ENCODE results near the gene MED14.

The MED14 gene

DNA sequence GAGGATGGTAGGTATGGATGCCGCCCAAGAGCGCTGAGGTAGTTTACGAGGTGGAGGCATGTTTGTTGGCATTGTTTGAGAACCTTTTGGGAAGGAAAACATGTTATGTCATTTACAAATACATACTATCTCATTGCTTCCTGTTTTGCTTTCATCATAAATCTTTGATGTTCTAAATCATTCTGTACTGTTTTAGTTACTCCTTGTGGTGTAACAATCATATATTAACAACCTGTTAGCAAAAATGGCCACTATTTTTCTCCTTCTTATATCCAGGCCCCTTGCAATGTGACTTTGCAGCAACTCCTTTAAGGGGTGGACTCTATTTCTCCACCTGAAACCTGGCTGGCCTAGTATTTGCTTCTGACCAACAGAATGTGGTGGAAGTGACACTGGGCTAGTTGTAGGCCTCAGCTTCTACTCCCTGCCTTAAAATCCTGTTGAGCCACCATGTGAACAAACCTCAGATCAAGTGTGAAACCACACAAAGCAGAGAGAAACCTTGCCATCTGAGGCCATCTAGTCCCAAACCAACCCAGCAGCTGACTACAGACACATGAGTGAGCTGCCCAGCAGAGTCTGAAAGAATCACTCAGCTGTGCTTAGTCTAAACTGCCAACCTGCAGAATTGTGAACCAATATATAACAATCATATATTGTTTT, 72.1 kb downstream of the MED14 start:
- DNase-seq: no peak

DNA sequence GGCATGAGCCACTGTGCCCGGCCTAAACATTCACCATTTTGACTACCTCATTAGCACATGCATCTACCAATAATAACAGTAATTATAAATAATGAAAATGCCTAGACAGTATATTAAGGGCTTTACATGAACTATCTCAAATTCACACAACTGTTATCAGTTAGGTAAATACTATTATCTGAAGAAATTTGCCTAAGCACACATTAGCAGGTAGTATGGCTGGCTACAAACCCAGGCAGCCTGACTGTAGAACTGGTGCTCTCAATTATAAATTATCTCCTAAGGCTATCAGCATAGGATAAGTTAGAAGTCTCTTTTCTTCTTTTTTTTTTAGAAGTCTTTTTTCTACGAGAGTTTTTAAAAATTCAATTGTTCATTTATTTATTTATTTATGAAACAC, 73.9 kb downstream of the MED14 start:
- DNase-seq: no peak

DNA sequence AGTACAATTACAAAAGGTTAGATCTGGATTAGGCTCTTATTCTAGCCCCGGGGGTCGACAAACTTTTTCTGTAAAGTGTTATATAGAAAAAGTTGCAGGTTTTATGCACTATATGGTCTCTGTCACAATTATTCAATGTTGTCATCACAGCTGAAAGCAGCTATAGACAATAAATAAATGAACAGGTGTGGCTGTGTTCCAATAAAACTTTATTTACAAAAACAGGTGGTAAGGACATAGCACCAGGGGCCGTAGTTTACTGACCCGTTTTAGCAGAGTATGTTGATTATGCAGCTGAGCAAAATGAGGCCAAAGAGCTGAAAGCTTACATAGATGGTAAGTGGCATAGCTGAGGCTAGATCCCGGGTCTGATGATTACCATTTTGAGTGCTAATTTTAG, 75.0 kb downstream of the MED14 start:
- DNase-seq: no peak

DNA sequence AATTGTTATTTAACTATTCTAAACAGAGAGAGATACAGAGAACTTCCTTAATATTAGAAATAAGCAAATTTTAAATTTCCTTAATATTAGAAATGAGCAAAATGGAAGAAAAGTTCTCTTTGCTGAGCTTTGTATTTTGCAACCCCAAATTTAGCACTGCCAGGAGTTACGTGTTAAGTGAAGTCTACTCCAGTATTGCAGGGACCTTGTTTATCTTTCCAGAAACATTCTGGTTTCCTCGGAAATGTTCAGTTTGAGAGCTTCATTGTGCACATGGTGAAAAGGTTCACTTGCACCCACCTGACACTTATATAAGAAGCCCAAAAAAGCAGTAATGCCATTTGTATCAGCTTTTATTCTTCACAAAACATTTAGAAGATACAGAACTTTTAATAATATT, 81.8 kb downstream of the MED14 start:
- DNase-seq: no peak

DNA sequence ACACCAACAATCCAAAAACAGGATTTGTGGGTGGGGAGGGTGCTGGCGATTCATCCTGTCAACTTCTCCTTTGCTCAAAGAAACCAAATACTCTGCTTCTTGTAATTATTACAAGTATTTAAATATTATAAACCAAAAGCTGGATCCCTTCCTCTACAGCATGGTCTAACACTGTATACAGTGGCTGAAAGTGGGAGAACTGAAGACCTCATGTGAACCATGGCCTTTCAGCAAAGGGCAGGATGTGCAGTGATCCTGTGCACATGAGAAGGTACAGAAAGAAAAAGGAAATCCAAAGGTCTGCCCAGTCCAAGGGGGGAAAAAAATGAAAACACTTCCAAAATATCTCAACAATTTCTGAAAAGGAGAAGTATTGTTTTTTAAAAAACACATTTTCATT, 82.7 kb downstream of the MED14 start:
- no peak for DNase-seq

DNA sequence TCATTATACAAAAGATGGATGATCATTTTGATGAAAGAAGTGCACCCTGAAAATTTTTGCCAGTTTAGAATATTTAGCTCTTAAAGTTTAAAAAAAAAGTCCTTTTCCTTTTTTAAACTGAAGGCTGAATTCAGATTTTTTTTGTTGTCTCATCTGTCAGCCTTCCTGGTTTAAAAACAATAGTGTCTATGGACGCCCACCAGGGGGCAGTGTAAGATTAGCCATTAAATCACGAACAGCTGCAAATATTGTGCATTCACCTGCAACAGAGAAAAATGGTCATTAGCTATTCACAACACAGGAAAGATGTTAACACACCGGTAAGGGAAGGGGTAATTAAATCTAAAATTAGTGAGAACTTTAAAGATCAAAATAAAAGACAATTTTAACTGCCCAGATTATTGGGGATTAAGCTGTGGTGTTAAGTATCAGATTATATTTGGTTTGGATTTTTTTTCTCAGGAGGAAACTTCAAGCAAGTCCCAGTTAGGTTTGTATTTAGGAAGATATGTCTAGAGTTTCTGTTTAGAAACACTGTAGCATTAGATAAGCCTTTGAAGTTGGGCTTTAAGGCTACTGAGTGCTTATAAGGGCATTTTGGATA, 83.6 kb downstream of the MED14 start:
- peak; percentile 1 for DNase-seq

DNA sequence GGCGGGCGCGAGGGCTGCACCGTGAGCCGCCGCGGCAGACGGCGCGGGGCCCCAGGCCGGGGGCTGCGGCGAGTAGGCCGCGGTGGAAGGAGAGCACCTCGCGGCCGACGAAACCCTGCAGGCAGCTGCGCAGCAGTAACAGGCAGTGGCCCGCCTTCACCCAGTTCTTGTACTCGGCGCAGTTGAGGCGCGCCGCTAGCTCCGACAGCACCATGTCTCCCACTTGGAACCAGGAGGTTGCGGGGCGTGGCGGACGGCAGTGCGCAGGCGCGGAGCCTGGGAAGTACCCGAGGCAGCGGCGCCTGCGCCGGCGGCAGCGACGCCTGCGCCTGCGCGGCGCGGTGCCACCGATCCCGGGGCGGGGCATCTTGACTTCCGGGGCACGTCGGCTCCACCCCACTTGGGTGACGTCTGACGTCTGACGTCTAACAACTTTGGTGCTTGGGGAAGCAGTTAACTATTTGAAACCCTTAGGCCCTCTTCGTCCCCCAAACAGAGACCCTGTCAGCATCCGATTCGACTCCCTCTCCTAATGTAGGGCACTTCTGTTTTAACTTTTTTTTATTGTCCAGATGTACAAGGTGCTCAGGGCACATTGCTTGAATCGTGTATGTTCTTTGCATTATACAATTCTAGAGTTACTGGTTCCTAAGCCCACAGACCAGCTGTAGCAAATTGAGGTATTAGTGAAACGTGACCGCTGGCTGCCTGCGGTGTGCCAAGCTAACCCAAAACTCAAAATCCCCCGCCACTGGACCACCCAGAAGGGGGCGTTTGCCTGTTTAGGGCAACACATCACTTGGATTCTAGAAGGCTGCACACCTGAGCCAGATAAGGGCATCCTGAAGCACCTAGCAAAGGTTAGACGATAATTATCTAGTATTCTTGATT, 87.8 kb downstream of the MED14 start, which contains the start of gene CXorf38:
CXorf38 (minus strand) TSS at position 255 of the 891 bp plus-strand sequence; CDS start at position 214, 41 bp downstream.
- DNase-seq: peak; percentile 64

DNA sequence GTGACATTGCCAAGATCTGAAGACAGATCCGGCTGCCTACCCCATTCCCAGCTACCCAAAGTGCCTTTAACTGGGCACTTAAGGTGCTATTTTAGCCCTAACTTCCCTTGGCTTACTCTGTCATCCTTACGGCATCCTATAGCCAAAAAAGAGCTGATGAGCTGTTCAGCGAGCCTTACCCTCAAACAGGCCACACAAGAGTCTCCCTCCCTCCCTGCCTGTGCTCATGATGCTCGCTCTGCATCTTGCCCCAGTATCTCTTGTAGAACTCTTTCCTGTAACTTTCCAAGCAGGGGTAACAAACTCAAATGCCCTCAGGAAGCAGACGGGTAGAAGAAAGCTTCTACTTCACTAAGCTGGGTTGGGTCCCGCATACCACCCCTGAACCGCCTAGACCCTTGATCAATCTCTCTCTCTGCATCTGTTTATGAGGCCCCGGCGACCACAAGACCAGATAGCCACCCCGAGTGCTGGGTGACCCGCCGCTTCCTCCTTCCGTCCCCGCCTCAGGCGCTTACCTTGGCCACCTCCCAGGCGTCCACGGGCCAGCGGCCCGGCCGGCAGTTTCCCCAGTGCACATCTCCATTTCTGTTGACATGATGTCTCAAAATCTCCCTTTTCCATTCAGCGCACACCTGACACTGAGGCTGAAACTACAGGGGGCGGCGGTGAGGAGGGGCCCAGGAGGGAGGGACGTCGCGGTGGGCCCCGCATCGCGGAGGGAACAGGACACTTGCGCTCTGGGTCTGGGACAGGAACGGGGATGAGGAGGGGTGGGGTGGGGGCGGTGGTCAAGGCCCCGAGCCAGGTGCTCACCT, 88.6 kb downstream of the MED14 start:
- DNase-seq: no peak

DNA sequence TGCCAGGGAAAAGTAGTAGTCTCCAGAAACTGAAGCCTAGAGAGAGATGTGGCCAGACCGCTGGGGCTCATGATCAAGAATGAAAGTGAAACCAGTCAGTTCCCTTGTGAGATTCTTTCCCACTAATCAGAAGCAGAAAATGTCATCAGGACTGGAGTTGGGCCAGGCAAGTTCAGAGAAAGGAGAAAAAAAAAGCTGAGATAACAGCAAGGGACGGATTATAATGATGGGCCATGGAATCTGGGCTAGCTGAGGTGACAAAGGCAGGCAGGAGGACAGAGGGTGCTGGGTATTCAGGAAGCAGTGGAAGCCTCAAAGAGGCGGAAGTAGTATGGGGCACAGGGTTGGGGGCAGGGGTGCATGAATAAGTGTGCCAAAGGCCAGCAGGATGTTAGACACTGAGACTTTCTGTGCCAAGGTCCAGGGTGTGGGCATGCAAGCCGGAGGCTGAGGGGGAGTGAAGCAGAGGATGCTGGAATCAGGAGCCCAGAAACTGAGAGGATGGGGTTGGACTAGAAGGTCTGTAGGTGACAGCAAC, 90.5 kb downstream of the MED14 start:
- DNase-seq: no peak

DNA sequence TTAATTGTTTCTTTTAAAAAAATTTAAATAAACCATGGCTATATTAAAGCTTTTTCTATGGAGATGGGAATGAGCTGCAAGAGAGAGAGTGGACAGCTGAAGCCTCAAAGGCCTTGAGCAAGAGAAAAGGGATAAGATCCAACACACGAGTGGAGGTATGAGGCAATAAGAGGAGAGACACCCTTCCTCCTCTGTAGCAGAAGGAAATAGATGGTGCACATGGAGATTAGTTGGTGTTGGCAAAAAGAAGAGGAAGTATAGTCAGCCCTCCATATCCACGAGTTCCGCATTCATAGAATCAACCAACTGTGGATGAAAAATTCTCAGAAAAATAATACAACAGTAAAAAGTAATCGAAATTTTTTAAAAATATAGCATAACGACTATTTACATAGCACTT, 91.2 kb downstream of the MED14 start:
- no peak for DNase-seq

DNA sequence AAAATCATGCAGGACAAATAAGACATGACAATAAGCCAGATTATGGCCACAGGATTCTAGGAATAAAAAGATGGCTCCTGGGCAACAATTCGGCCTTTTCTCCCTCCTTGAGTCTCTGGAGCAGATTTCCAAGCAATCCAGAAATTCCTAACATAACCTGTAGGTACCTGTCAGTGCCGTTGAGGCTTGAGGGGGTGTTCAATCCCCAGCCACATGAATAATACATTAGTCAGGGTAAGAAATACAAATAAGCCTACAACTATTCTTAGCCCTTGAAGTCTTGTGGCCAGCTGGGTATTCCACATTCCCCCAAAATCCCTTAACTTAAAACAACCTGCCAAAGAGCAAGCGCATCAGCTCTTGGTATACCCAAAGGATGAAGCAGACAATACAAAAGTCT, 97.7 kb downstream of the MED14 start:
- no peak for DNase-seq

DNA sequence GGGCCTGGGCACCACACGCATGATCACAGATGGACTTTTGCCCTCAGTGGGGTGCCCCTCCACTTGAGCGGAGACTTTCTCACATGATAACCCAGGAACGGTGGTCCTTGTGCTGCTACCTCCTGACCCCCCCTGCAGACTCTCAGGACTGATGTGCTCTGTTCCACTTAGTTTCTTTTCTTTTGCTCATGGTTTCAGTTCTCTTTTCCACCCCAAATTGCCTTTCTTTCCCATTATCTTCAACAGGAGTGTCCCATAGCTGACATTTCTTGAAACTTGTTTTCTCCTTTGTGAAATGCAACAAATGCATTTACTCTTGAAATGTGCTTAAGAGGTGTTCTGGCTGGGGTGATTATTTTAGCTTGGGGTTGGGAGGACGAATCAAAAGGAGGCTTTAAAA, 103.1 kb downstream of the MED14 start:
- no peak for DNase-seq

DNA sequence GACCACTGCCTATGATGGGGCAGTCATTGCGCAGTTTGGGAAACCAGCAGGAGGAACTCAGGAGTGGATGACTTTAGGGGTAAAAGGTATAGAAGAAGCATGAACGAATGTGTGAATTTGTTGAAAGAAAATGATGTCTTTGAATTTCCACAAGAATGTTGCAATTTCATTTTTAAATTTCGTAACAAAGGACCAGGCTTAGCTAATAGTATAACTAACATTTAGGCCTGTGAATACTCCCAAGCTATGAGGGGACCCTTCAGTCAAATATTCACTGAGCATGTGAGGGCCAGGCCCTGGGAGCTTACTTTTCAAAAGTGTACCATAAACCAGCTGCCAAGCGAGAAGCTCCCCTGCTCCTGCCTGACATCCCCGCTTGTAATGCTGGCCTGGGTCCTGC, 106.8 kb downstream of the MED14 start:
- DNase-seq: no peak

DNA sequence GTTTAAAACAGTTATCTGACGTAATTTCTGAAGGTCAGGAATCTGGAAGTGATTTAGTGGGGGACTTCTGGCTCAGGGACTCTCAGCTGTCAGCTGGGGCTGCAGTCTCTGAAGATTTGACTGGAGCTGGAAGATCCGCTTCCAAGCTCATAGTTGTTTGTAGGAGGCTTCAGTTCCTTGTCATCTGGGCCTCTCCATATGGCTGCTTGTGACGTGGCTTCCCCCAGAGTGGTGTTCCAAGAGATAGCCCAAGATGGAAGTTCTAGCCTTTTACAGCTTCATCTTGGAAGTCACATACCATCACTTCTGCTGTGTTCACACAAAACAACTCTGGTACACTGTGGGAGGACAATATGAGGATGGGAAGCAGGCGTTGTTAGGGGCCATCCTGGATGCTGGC, 110.0 kb downstream of the MED14 start:
- DNase-seq: no peak

DNA sequence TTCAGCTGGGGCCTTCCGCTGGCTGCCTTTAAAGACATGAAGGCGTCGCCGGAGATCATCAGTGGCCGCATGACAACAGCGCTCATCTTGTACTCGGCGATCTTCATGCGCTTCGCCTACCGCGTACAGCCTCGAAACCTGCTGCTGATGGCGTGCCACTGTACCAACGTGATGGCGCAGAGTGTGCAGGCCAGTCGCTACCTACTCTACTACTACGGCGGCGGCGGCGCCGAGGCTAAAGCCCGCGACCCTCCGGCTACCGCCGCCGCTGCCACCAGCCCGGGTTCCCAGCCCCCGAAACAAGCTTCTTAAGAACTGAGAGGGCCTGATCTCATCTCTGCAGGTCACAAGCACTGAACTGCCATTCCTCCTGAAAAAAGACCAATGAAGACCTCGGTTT, 111.7 kb downstream of the MED14 start:
- no peak for DNase-seq

DNA sequence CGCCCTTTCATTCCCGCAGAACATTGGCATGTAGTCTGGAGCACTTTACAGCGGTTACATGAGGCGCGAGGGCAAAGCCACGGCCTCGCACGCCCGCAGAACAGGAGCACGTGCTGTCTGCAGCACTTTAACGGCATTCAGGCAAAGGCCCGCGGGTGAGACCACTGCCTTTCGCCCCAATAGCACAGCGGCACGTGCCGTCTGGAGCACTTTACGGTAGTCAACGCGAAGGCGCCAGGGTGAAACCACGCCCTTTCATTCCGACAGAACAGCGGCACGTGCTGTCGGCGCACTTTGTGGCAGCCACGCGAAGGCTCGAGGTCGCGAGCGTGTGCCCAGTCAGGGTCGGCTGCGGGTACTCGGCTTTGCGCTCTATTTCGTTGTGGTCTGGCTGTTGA, 112.2 kb downstream of the MED14 start, which contains the start of gene MPC1L:
MPC1L (plus strand) TSS at position 290 of the 398 bp plus-strand sequence. CDS start 138 bp downstream, outside the sequence.
- DNase-seq: no peak

DNA sequence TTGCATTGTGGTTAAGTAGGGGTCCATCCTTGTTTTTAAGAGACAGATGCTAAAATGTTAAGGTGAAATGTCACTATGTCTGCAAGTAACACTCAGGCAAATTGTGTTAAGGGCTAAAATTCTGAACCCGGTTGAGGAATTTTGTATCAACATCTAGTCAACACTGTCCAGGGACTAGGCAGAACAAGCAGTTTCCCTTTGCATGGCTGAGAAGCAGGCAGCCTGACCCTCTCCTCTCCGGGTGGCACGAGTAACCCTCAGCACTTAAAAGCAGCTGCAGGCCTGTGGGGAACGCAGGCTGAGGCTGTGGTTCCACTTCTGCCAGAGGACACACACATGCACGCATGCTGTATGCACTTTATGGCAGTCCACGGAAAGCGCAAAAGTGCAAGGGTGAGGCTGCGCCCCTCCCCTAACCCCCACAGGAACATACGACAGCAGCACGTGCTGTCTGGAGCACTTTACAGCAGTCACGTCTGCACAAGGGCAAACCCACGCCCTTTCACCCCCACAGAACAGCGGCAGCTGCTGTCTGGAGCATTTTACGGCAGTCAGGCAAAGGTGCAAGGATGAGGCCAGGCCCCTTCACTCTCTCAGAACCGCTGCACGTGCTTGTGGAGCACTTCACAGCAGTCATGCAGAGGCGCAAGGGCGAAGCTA, 112.7 kb downstream of the MED14 start:
- no peak for DNase-seq

DNA sequence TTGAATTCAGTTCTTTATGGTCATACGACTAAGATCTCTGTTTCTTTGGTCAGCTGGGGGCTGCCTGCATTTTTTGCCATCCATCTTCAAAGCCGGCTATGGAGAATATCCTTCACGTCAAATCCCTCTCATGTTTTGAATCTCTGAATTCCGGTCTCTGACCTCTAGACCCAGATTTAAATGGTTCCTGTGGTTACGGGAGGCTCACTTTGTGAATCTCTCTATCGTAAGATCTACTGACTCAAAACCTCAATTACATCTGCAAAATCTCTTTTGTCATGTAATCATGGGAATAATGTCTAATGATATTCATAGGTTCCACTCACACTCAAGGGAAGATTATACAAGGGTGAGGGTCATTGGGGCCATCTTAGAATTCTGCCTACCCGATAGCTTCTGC, 117.8 kb downstream of the MED14 start:
- DNase-seq: no peak

DNA sequence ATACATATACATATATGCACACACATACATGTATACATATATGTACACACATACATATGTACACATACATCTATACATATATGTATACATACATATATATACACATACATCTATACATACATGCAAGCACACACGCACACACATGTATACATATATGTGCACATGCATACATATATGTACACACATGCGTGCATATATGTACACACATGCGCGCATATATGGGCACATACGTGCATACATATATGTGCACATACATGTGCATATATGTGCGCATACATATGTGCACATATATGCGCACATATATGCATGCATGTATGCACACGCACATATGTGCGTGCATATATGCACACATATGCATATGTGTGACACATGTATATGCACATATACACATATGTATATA, 119.4 kb downstream of the MED14 start:
- no peak for DNase-seq

DNA sequence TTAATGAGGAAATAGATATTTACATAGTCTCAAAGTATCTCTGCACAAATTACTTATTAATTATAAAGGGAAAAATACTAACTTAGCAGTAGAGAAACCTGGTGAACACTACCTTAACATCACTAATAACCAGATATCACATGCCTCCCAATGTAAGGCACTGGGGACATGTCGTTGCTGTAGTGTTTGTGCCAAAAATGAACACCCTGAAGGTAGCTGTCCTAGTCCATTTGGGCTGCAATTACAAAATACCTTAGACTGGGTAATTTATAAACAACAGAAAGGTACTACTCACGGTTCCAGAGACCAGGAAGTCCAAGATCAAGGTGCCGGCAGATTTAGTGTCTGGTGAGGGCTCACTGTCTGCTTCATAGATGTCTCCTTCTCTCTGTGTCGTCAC, 122.8 kb downstream of the MED14 start:
- no peak for DNase-seq

DNA sequence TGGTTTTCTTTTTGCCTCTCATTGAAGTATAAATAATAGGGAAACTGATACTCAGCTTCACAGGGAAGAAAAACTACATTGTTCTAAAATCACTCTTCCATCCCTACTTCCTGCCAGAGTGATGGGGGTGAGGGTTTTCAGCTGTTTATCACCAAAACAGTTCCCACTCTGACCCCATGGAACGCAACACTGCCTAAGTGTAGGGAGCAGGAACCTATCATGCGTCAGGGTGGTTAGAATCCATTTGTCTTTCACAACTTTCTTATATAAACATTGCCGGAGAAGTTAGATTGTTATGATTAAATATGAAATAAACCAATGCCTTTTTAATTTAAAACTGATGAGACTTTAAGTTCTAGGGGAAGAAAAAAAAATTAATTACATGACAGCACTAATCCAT, 128.0 kb downstream of the MED14 start:
- DNase-seq: no peak

DNA sequence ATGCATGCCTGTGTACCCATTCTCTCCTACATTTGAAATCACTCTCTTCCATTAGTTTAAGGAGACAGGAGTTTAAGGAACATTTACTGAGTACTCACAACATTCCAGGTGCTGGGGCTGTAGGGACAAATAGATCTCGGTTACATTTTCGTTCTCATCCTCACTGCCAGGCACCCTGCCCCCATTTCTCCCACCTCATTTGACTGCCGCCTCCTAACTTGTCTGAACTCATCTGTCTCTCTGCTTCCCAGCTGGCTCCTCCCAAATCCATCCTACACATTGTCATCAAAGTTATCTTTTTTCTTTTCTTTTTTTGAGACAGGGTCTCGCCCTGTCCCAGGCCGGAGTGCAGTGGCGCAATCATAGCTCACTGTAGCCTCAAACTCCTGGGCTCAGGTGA, 131.9 kb downstream of the MED14 start:
- no peak for DNase-seq
